Prostate gland (tissue), 2 donors: ENCODE data around the gene HSP90AB1. TPM values are rescaled to one million over a fixed set of nuclear protein-coding genes. Genes with fewer than 3 reads are reported as not detected.

Experiments
- DNase-seq: peaks from one replicate; pipeline ENCODE4 v3.0.0-alpha.2; 2019; ENCODE audit warnings: low spot score
- H3K27ac ChIP-seq, 2 donors: fragments of 200-600 bp; sonication (generic); 2 replicates each; pipeline ENCODE4 v1.5.1; 2017 to 2019
- H3K27me3 ChIP-seq: fragments of 200-600 bp; sonication (generic); replicated peaks from 2 replicates; pipeline ENCODE4 v1.5.1; 2019; ENCODE audit not compliant: insufficient read depth
- H3K36me3 ChIP-seq, 2 donors: fragments of 200-600 bp; sonication (generic); 1 replicate in 1 of 2; 2 replicates in 1 of 2; pipeline versions ENCODE4 v1.5.1 to v1.8.1; 2017 to 2019
- H3K4me1 ChIP-seq: fragments of 200-600 bp; sonication (generic); replicated peaks from 2 replicates; pipeline ENCODE4 v1.5.1; 2019
- H3K4me3 ChIP-seq, 2 donors: fragments of 200-600 bp; sonication (generic); 2 replicates each; pipeline ENCODE4 v1.5.1; 2017 to 2019
- H3K9me3 ChIP-seq: fragments of 200-600 bp; sonication (generic); 2 replicates; pipeline ENCODE4 v1.5.1; 2017
- CTCF ChIP-seq, 4 experiments: fragments of 200-600 bp in 2 of 4; fragments of 450-650 bp in 2 of 4; sonication (generic) in 2 of 4; IDR thresholded peaks; 1 replicate in 3 of 4; 2 replicates in 1 of 4; pipeline ENCODE4 v1.5.1; 2016 to 2019; ENCODE audit warnings: antibody characterized with exemption in 4 of 4, mild to moderate bottlenecking in 2 of 4, moderate library complexity in 2 of 4
- POLR2A ChIP-seq: fragments of 450-650 bp; IDR thresholded peaks from one replicate; pipeline ENCODE4 v1.6.1; 2016; ENCODE audit warnings: antibody characterized with exemption, mild to moderate bottlenecking
- POLR2AphosphoS5 ChIP-seq: sonication (generic); formaldehyde crosslinking; IDR thresholded peaks from one replicate; pipeline ENCODE4 v1.6.1; 2017; ENCODE audit warnings: antibody characterized with exemption
- WGBS: methylation state at CpG from one replicate; pipeline ENCODE4 v1.1.5; 2018; 5-methylcytosine and 5-hydroxymethylcytosine counted together
- intact Hi-C: fragments of 100-400 bp; cut with DNase I; formaldehyde crosslinking; loops from one replicate; pipeline ENCODE4 v1.14.2; 2022
- total RNA-seq, 2 donors: library from RNA; depleted of rRNA; stranded (reverse); fragments of >200 nt; gene quantifications; one replicate each; pipeline ENCODE4 v1.1.0, GENCODE V29; 2016

HSP90AB1 gene
- total RNA-seq, 2 donors from 2014 or later, result 650 to 805 TPM

GRCh38 chr6:44245391-44245911 is 1.4 kb upstream of the HSP90AB1 start:
- TF ChIP-seq POLR2AphosphoS5 (no peak), POLR2A (no peak), CTCF (IDR thresholded peaks at IDR 0.05) (no peak)
- Histone ChIP-seq H3K4me1 (peaks cover 7% of the 10 kb centered on the region), H3K27me3 (no peaks in the 10 kb centered on the region), H3K9me3 (no peaks in the 10 kb centered on the region), H3K36me3 (peaks cover 0 to 13% of the 10 kb centered on the region in 2 donors), H3K4me3 (peak overlapping the region; percentile 98), H3K27ac (peak overlapping the region; percentile 98 to 100)
- DNase-seq, result no peak
- 62% methylated on average over 12 of the region's 12 CpGs for WGBS
- intact Hi-C loops, result no loop called here

GRCh38 chr6:44245912-44246662 is 814 bp upstream of the HSP90AB1 start:
- H3K4me1 ChIP-seq, result peaks cover 7% of the 10 kb centered on the region

GRCh38 chr6:44247338-44248302 is 719 bp downstream of the HSP90AB1 start:
- Histone ChIP-seq H3K4me1 (peaks cover 9% of the 10 kb centered on the region), H3K27me3 (no peaks in the 10 kb centered on the region), H3K36me3 (peaks cover 14 to 17% of the 10 kb centered on the region in 2 donors), H3K27ac (peak overlapping the region; percentile 98 to 100), H3K4me3 (peak overlapping the region; percentile 98), H3K9me3 (no peaks in the 10 kb centered on the region)
- peak; percentile 62 for DNase-seq
- intact Hi-C loops, result no loop called here
- under 1% methylated on average over 39 of the region's 52 CpGs for WGBS
- peak; percentile 96 for TF ChIP-seq POLR2AphosphoS5
- TF ChIP-seq POLR2A, result peak; percentile 31
- no peak for TF ChIP-seq CTCF (IDR thresholded peaks at IDR 0.05)

More at GRCh38 chr6:44245912-44246662, 814 bp upstream of the HSP90AB1 start:
- peaks cover 6 to 17% of the 10 kb centered on the region in 2 donors for H3K36me3 ChIP-seq
- TF ChIP-seq POLR2AphosphoS5 (peak; percentile 87), CTCF (IDR thresholded peaks at IDR 0.05) (peak in 3 of 4 experiments; percentile 49 to 54 (median 53)), POLR2A (peak; percentile 58)
- no peaks in the 10 kb centered on the region for H3K27me3 ChIP-seq
- peak; percentile 78 for DNase-seq
- peak overlapping the region; percentile 98 for H3K4me3 ChIP-seq
- no peaks in the 10 kb centered on the region for H3K9me3 ChIP-seq
- under 1% methylated on average over 54 of the region's 62 CpGs for WGBS
- intact Hi-C loops, result no loop called here
- peak overlapping the region; percentile 98 to 100 for H3K27ac ChIP-seq

DNA sequence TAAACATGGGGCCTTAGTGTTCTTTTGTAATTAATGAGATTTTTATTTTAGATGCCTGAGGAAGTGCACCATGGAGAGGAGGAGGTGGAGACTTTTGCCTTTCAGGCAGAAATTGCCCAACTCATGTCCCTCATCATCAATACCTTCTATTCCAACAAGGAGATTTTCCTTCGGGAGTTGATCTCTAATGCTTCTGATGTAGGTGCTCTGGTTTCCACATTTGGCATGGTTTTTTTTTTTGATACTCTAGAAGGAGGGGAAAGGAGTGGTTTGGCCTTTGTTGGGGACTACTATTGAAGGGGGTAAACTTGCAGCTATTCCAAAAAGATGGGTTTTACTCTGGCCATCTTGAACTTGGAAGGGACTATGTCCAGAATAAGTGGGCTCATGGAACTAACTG is 1.7 kb downstream of the HSP90AB1 start:
- no peaks in the 10 kb centered on the region for H3K9me3 ChIP-seq
- no peaks in the 10 kb centered on the region for H3K27me3 ChIP-seq
- no peak for DNase-seq
- H3K36me3 ChIP-seq, result peaks cover 21 to 26% of the 10 kb centered on the region in 2 donors
- 20% methylated on average over 1 of the region's 1 CpG for WGBS
- peak overlapping the region; percentile 98 to 100 for H3K27ac ChIP-seq
- TF ChIP-seq POLR2AphosphoS5, result no peak
- no peak for TF ChIP-seq POLR2A
- no peak for TF ChIP-seq CTCF (IDR thresholded peaks at IDR 0.05)
- peaks cover 9% of the 10 kb centered on the region for H3K4me1 ChIP-seq
- intact Hi-C loops, result no loop called here
- peak overlapping the region; percentile 98 for H3K4me3 ChIP-seq
